Stimulated activated CD4-positive, alpha-beta T cell treated with anti-CD3 and anti-CD28 coated beads, TNF-alpha, amount 100 ng/mL, for 24 hours (primary cell): ENCODE results near the gene SBNO2.

Experiments used
- DNase-seq, 3 experiments: peaks; one replicate each; pipeline ENCODE4 v3.0.0-alpha.2; 2020; ENCODE audit warnings: low read depth in 3 of 3

The SBNO2 gene

GRCh38 chr19:1154731-1155351, 19.2 kb downstream of the SBNO2 start:
- DNase-seq, result no peak

GRCh38 chr19:1153891-1154730, 20.0 kb downstream of the SBNO2 start:
- no peak for DNase-seq

- DNase-seq, result no peak
Observed at GRCh38 chr19:1151917-1152587, 22.0 kb downstream of the SBNO2 start.

GRCh38 chr19:1151037-1151724, 22.9 kb downstream of the SBNO2 start:
- DNase-seq, result no peak

- DNase-seq, result no peak
Observed at GRCh38 chr19:1150333-1151036, 23.6 kb downstream of the SBNO2 start.

- DNase-seq, result no peak
Observed at GRCh38 chr19:1149259-1150045, 24.6 kb downstream of the SBNO2 start.

- no peak for DNase-seq
Observed at GRCh38 chr19:1147934-1148549, 26.0 kb downstream of the SBNO2 start.

GRCh38 chr19:1146858-1147780, 26.9 kb downstream of the SBNO2 start:
- DNase-seq, result no peak

- DNase-seq, result no peak
Observed at GRCh38 chr19:1146412-1146699, 27.7 kb downstream of the SBNO2 start.

GRCh38 chr19:1145635-1146411, 28.2 kb downstream of the SBNO2 start:
- DNase-seq, result no peak

GRCh38 chr19:1144741-1145140, 29.3 kb downstream of the SBNO2 start:
- no peak for DNase-seq

GRCh38 chr19:1143828-1144399, 30.2 kb downstream of the SBNO2 start:
- DNase-seq, result no peak

- no peak for DNase-seq
Observed at GRCh38 chr19:1141944-1142343, 32.1 kb downstream of the SBNO2 start.

- no peak for DNase-seq
Observed at GRCh38 chr19:1140272-1141027, 33.6 kb downstream of the SBNO2 start.

GRCh38 chr19:1139126-1139525, 34.9 kb downstream of the SBNO2 start:
- no peak for DNase-seq

- no peak for DNase-seq
Observed at GRCh38 chr19:1138121-1138520, 35.9 kb downstream of the SBNO2 start.

- no peak for DNase-seq
Observed at GRCh38 chr19:1136621-1137317, 37.3 kb downstream of the SBNO2 start.
